T-cell (primary cell): ENCODE measurements around the gene KDM2B. TPM values are rescaled to one million over a fixed set of nuclear protein-coding genes. Genes with fewer than 3 reads are reported as not detected.

Experiments used
- ATAC-seq, 4 experiments: fragments of 200-7000 bp in 3 of 4; fragments of 150-1000 bp in 1 of 4; cut with Tn5 transposase; replicated peaks in 1 of 4; 1 replicate in 3 of 4; 2 replicates in 1 of 4; pipeline ENCODE4 v1.10.0; 2021; ENCODE audit warnings: moderate library complexity in 3 of 4, mild to moderate bottlenecking in 2 of 4, moderate number of reproducible peaks in 1 of 4
- CTCF ChIA-PET, 2 donors: fragments of 300-600 bp; sonication (Branson Sonifier 250); formaldehyde crosslinking; loops; one replicate each; lab custom pipeline; 2022; ENCODE audit warnings: antibody characterized with exemption in 2 of 2; lab: Charles Lee
- POLR2A ChIA-PET, 2 donors: fragments of 300-600 bp; sonication (Branson Sonifier 250); formaldehyde crosslinking; loops; one replicate each; lab custom pipeline; 2022; ENCODE audit warnings: antibody characterized with exemption in 2 of 2; lab: Charles Lee
- DNase-seq, 35 experiments: peaks; one replicate each; pipeline versions ENCODE4 v3.0.0 to v3.0.0-alpha.2; 2013 to 2023
- H3K27ac ChIP-seq: one replicate; pipeline ENCODE4 v1.5.1; 2013; ENCODE audit warnings: low read length
- H3K27me3 ChIP-seq, 2 experiments: replicated peaks in 1 of 2; 1 replicate in 1 of 2; 2 replicates in 1 of 2; pipeline versions ENCODE4 v1.6.1 to v1.7.0; 2013; ENCODE audit warnings: low read length in 1 of 2, mixed read lengths in 1 of 2; ENCODE audit not compliant: control insufficient read depth in 2 of 2, insufficient read depth in 2 of 2; ENCODE audit errors: extremely low read depth in 1 of 2
- H3K36me3 ChIP-seq, 2 donors: 1 replicate in 1 of 2; 2 replicates in 1 of 2; pipeline versions ENCODE4 v1.6.1 to v1.7.0; 2013; ENCODE audit warnings: low read length in 1 of 2; ENCODE audit not compliant: control insufficient read depth in 2 of 2, insufficient read depth in 1 of 2; ENCODE audit errors: extremely low read depth in 1 of 2
- H3K4me1 ChIP-seq, 2 experiments: 1 replicate in 1 of 2; 2 replicates in 1 of 2; pipeline versions ENCODE4 v1.6.1 to v1.7.0; 2013; ENCODE audit warnings: low read length in 2 of 2, mixed read lengths in 1 of 2; ENCODE audit not compliant: insufficient read depth in 2 of 2, control insufficient read depth in 1 of 2; ENCODE audit errors: extremely low read depth in 1 of 2
- H3K4me3 ChIP-seq, 2 donors: 1 replicate in 1 of 2; 2 replicates in 1 of 2; pipeline versions ENCODE4 v1.5.1 to v1.7.0; 2013; ENCODE audit warnings: mild to moderate bottlenecking in 2 of 2, low read length in 1 of 2, moderate library complexity in 1 of 2; ENCODE audit not compliant: control insufficient read depth in 1 of 2; ENCODE audit errors: extremely low read depth in 1 of 2
- H3K9me3 ChIP-seq: 2 replicates; pipeline ENCODE4 v1.7.0; 2013
- H3K27ac Mint-ChIP-seq, 2 donors: one replicate each; pipeline ENCODE4 v1.8.0; 2020 to 2021; ENCODE audit warnings: mild to moderate bottlenecking in 2 of 2, mixed read lengths in 2 of 2
- H3K27me3 Mint-ChIP-seq, 2 donors: one replicate each; pipeline ENCODE4 v1.8.0; 2021 to 2022; ENCODE audit warnings: mixed read lengths in 2 of 2
- H3K36me3 Mint-ChIP-seq: one replicate; pipeline ENCODE4 v1.8.0; 2021; ENCODE audit warnings: mixed read lengths
- H3K4me1 Mint-ChIP-seq, 3 donors: one replicate each; pipeline ENCODE4 v1.8.0; 2020 to 2022; ENCODE audit warnings: mixed read lengths in 3 of 3, mild to moderate bottlenecking in 1 of 3
- H3K4me3 Mint-ChIP-seq, 3 donors: one replicate each; pipeline ENCODE4 v1.8.0; 2020 to 2022; ENCODE audit warnings: mild to moderate bottlenecking in 3 of 3, mixed read lengths in 3 of 3, moderate library complexity in 3 of 3
- H3K9me3 Mint-ChIP-seq, 3 donors: one replicate each; pipeline ENCODE4 v1.8.0; 2020 to 2022; ENCODE audit warnings: mixed read lengths in 3 of 3
- WGBS: methylation state at CpG from one replicate; pipeline ENCODE4 v1.1.5; 2013; ENCODE audit warnings: missing lambda C conversion rate; ENCODE audit not compliant: insufficient coverage; 5-methylcytosine and 5-hydroxymethylcytosine counted together
- total RNA-seq, 35 experiments: library from RNA in 6 of 35; stranded (reverse) in 6 of 35; fragments of 120-200 nt in 1 of 35; gene quantifications; one replicate each; pipeline versions ENCODE4 v1.2.1 to v1.2.4 and lab custom pipeline; 2013 to 2026

The KDM2B gene
- total RNA-seq, 5 donors from 2014 or later (not counting 1 experiment from before 2014, with no cell fraction given): 74.1 to 102 (median 95.8) TPM

GRCh38 chr12:121465921-121466793 lies 114.7 kb downstream of the KDM2B start:
- WGBS: 1% methylated on average over 63 of the region's 70 CpGs
- peak in 26 of 35 experiments; percentile 7 to 65 (median 24) for DNase-seq
- Mint-ChIP-seq H3K4me1 (peaks cover 27 to 43% (median 38%) of the 10 kb centered on the region in 3 donors), H3K36me3 (no peaks in the 10 kb centered on the region), H3K4me3 (peak overlapping the region; percentile 86 to 91 (median 89)), H3K9me3 (no peaks in the 10 kb centered on the region), H3K27me3 (no peaks in the 10 kb centered on the region), H3K27ac (peak overlapping the region; percentile 90 to 92)
- Histone ChIP-seq H3K4me3 (peak overlapping the region; percentile 48 to 77), H3K27ac (peak overlapping the region; percentile 7), H3K4me1 (peaks cover 14 to 41% of the 10 kb centered on the region in 2 experiments), H3K27me3 (no peaks in the 10 kb centered on the region), H3K36me3 (peaks cover 0 to 2% of the 10 kb centered on the region in 2 donors), H3K9me3 (no peaks in the 10 kb centered on the region)
- ATAC-seq: peak; percentile 0 to 11 (median 2)
- ChIA-PET POLR2A (no interaction called here), CTCF (no interaction called here)

GRCh38 chr12:121464331-121464730 lies 116.5 kb downstream of the KDM2B start:
- Mint-ChIP-seq H3K9me3 (no peaks in the 10 kb centered on the region), H3K27ac (no peak overlapping the region), H3K4me1 (peaks cover 41 to 48% (median 47%) of the 10 kb centered on the region in 3 donors), H3K36me3 (no peaks in the 10 kb centered on the region), H3K4me3 (no peak overlapping the region), H3K27me3 (no peaks in the 10 kb centered on the region)
- Histone ChIP-seq H3K27ac (no peak overlapping the region), H3K4me1 (peaks cover 14 to 41% of the 10 kb centered on the region in 2 experiments), H3K36me3 (peaks cover 0 to 2% of the 10 kb centered on the region in 2 donors), H3K27me3 (no peaks in the 10 kb centered on the region), H3K4me3 (no peak overlapping the region), H3K9me3 (no peaks in the 10 kb centered on the region)
- DNase-seq (no peak), ATAC-seq (no peak)
- WGBS: 93% methylated on average over 5 of the region's 13 CpGs
- POLR2A ChIA-PET: interaction anchor here in 1 of 2 donors (0.6 kb wide), 1 partner anchor 22 kb away, joined by 4 read pairs; no protein-coding TSS in a partner anchor
- CTCF ChIA-PET: no interaction called here

GRCh38 chr12:121461048-121461447 lies 119.8 kb downstream of the KDM2B start:
- WGBS: 89% methylated on average over 5 of the region's 5 CpGs
- ChIA-PET CTCF (no interaction called here), POLR2A (interaction anchor here in 1 of 2 donors (0.9 kb wide), 1 partner anchor 14 kb away, joined by 8 read pairs; no protein-coding TSS in a partner anchor)
- H3K4me1 ChIP-seq: peaks cover 6 to 36% of the 10 kb centered on the region in 2 experiments
- Mint-ChIP-seq H3K9me3 (no peaks in the 10 kb centered on the region), H3K27ac (no peak overlapping the region), H3K4me3 (no peak overlapping the region), H3K36me3 (no peaks in the 10 kb centered on the region), H3K4me1 (peaks cover 52 to 56% (median 53%) of the 10 kb centered on the region in 3 donors), H3K27me3 (no peaks in the 10 kb centered on the region)
- no peaks in the 10 kb centered on the region for H3K27me3 ChIP-seq
- no peak overlapping the region for H3K27ac ChIP-seq
- no peak overlapping the region for H3K4me3 ChIP-seq
- DNase-seq: no peak
- no peak for ATAC-seq
- H3K36me3 ChIP-seq: peaks cover 2 to 4% of the 10 kb centered on the region in 2 donors
- H3K9me3 ChIP-seq: no peaks in the 10 kb centered on the region

GRCh38 chr12:121456551-121456950 lies 124.3 kb downstream of the KDM2B start:
- 93% methylated on average over 8 of the region's 8 CpGs for WGBS
- ATAC-seq: no peak
- peaks cover 7% of the 10 kb centered on the region for H3K36me3 Mint-ChIP-seq
- peaks cover 33 to 56% (median 50%) of the 10 kb centered on the region in 3 donors for H3K4me1 Mint-ChIP-seq
- H3K27me3 ChIP-seq: no peaks in the 10 kb centered on the region
- no peak overlapping the region for H3K4me3 ChIP-seq
- no peaks in the 10 kb centered on the region for H3K9me3 ChIP-seq
- no peaks in the 10 kb centered on the region for H3K9me3 Mint-ChIP-seq
- H3K4me1 ChIP-seq: peaks cover 0 to 27% of the 10 kb centered on the region in 2 experiments
- no peak for DNase-seq
- POLR2A ChIA-PET: interaction anchor here in 1 of 2 donors (0.6 kb wide), 1 partner anchor 661 kb away, joined by 3 read pairs; no protein-coding TSS in a partner anchor
- CTCF ChIA-PET: interaction anchor here (0.5 to 0.6 kb wide), 3 partner anchors 308 to 874 kb away, joined by 3 to 6 read pairs (median 3); no protein-coding TSS in a partner anchor
- no peak overlapping the region for H3K27ac ChIP-seq
- no peak overlapping the region for H3K4me3 Mint-ChIP-seq
- peaks cover 8 to 14% of the 10 kb centered on the region in 2 donors for H3K36me3 ChIP-seq
- H3K27ac Mint-ChIP-seq: peak overlapping the region in 1 of 2 donors; percentile 16
- H3K27me3 Mint-ChIP-seq: no peaks in the 10 kb centered on the region

DNA sequence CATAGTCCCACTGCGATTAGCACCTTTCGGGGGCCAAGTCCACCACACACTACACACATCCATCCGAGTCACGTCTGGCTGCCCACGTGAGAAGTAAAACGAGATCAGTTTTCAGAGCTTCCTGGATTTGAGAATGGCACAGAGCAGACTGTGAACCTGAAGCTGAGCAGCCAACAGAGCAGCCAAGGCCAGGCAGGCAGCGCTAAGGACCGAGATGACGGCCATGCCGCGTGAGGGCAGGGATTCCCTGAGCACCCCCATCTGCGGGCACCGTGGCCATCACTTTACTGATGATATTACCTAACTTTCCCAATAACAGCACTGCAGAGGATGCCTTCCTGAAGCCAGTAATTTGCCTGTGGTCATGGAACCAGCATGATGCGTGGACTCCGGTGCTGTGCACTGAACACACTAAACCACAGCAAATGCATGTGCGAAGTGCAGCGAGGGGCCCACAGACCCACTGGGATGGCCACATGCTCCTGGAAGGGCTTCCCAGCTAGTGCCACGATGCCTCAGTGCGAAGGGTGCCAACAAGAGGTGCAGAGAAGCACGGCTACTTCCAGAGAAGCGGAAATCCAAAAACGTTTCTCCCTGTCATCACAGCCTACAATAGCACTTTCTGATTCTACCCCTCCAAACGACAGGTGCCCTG lies 124.9 kb downstream of the KDM2B start:
- H3K36me3 ChIP-seq: peaks cover 8 to 20% of the 10 kb centered on the region in 2 donors
- CTCF ChIA-PET: interaction anchor here in 1 of 2 donors (0.9 kb wide), 1 partner anchor 24 kb away, joined by 9 read pairs; no protein-coding TSS in a partner anchor
- Mint-ChIP-seq H3K4me1 (peaks cover 26 to 55% (median 46%) of the 10 kb centered on the region in 3 donors), H3K27me3 (no peaks in the 10 kb centered on the region), H3K4me3 (no peak overlapping the region), H3K9me3 (no peaks in the 10 kb centered on the region), H3K27ac (no peak overlapping the region), H3K36me3 (peaks cover 12% of the 10 kb centered on the region)
- peaks cover 0 to 26% of the 10 kb centered on the region in 2 experiments for H3K4me1 ChIP-seq
- no peaks in the 10 kb centered on the region for H3K27me3 ChIP-seq
- DNase-seq (no peak), ATAC-seq (no peak)
- no peak overlapping the region for H3K27ac ChIP-seq
- POLR2A ChIA-PET: no interaction called here
- no peaks in the 10 kb centered on the region for H3K9me3 ChIP-seq
- H3K4me3 ChIP-seq: no peak overlapping the region
- WGBS: 93% methylated on average over 19 of the region's 23 CpGs

DNA sequence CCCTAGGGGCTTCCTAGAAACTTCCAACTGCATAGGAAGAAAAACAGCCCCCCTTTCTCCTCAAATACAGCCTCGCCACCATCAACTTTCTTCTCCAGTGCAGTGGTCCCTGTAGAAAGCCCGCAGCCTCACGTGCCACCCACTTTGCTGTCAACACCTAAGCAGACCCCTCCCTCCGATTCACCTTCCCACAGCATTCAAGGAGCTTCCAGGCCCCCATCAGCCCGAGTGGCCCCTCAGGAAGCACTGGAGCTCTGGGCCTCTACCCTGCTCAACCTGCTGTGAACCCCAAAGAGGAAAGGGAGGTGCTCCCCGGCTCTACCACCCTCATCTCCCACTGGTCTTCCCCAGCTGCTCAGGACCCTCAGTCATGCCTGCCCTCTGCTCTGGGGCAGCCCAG lies 125.9 kb downstream of the KDM2B start:
- Histone ChIP-seq H3K27ac (no peak overlapping the region), H3K36me3 (peaks cover 8 to 21% of the 10 kb centered on the region in 2 donors), H3K27me3 (no peaks in the 10 kb centered on the region), H3K4me3 (no peak overlapping the region), H3K9me3 (no peaks in the 10 kb centered on the region), H3K4me1 (peaks cover 0 to 26% of the 10 kb centered on the region in 2 experiments)
- peaks cover 13% of the 10 kb centered on the region for H3K36me3 Mint-ChIP-seq
- no peaks in the 10 kb centered on the region for H3K9me3 Mint-ChIP-seq
- no peak overlapping the region for H3K4me3 Mint-ChIP-seq
- POLR2A ChIA-PET: interaction anchor here in 1 of 2 donors (0.6 kb wide), 1 partner anchor 53 kb away, joined by 6 read pairs; no protein-coding TSS in a partner anchor
- H3K27me3 Mint-ChIP-seq: no peaks in the 10 kb centered on the region
- peaks cover 16 to 47% (median 37%) of the 10 kb centered on the region in 3 donors for H3K4me1 Mint-ChIP-seq
- DNase-seq (no peak), ATAC-seq (no peak)
- peak overlapping the region in 1 of 2 donors; percentile 43 for H3K27ac Mint-ChIP-seq
- CTCF ChIA-PET: no interaction called here
- WGBS: 97% methylated on average over 5 of the region's 6 CpGs
